Measurements from ENCODE around the gene AGMO.
"Not testable (repeated sequence)": the region's sequence is repeated elsewhere in the genome, so short reads cannot be mapped to it uniquely, and the experiment has no call there.

Gene AGMO

GRCh38 chr7:15525652-15526263 lies 36.1 kb downstream of the AGMO start:
- no peak overlapping the region for H4K8ac ChIP-seq (ENCODE audit: low read depth, low read length)
- H3K4me3 ChIP-seq (ENCODE audit: low read length in 2 of 2): no peak overlapping the region
- no peak overlapping the region for H2AK5ac ChIP-seq (ENCODE audit: low read depth, low read length)
- H3K27me3 ChIP-seq (ENCODE audit: control insufficient read depth in 3 of 3, insufficient read depth in 3 of 3, low read depth in 1 of 3, low read length in 3 of 3): no peaks in the 10 kb centered on the region
- H3K79me1 ChIP-seq (ENCODE audit: low read depth, low read length): no peaks in the 10 kb centered on the region
- DNase-seq (ENCODE audit: low spot score): no peak
- no peak overlapping the region for H2BK15ac ChIP-seq (ENCODE audit: low read length)
- H3K23ac ChIP-seq (ENCODE audit: low read depth, low read length, poor library complexity): peak overlapping the region; percentile 45
- H3K27ac ChIP-seq (replicated peaks; ENCODE audit: low read length): no peak overlapping the region
- H2BK5ac ChIP-seq (ENCODE audit: low read length): no peak overlapping the region
- peak overlapping the region; percentile 11 for H3K18ac ChIP-seq (ENCODE audit: low read length)
- no peaks in the 10 kb centered on the region for H3K4me1 ChIP-seq (ENCODE audit: control insufficient read depth in 2 of 2, insufficient read depth in 1 of 2, low read depth in 1 of 2, low read length in 2 of 2)
- no peak overlapping the region for H3K9ac ChIP-seq (ENCODE audit: low read depth, low read length, poor library complexity)
- H3K4me2 ChIP-seq (ENCODE audit: insufficient read depth, low read length, poor library complexity, severe bottlenecking): no peak overlapping the region
- H2BK12ac ChIP-seq (ENCODE audit: low read length): no peak overlapping the region
- H2AFZ ChIP-seq (ENCODE audit: low read length): no peak overlapping the region
- no peak overlapping the region for H3K4ac ChIP-seq (ENCODE audit: low read length)
- H3K14ac ChIP-seq (ENCODE audit: low read length): no peak overlapping the region
- H2BK120ac ChIP-seq (ENCODE audit: low read depth, low read length): no peak overlapping the region
- H3K9me3 ChIP-seq (replicated peaks in 1 of 2; ENCODE audit: control insufficient read depth in 2 of 2, insufficient read depth in 1 of 2, low read depth in 1 of 2, low read length in 2 of 2): no peaks in the 10 kb centered on the region
- no peaks in the 10 kb centered on the region for H3K36me3 ChIP-seq (replicated peaks in 1 of 2; ENCODE audit: control insufficient read depth in 2 of 2, insufficient read depth in 2 of 2, low read length in 2 of 2)
- no CpG with 5 or more reads among the region's 21 CpGs for WGBS, 2 donors (ENCODE audit: extremely low coverage in 2 of 2, insufficient read length in 2 of 2, insufficient replicate concordance in 1 of 2)
- H4K91ac ChIP-seq (ENCODE audit: low read depth, low read length, poor library complexity): no peak overlapping the region

- Histone ChIP-seq H2AFZ (ENCODE audit: low read length) (no peak overlapping the region), H2BK120ac (ENCODE audit: low read depth, low read length) (no peak overlapping the region), H3K18ac (ENCODE audit: low read length) (no peak overlapping the region), H3K36me3 (replicated peaks in 1 of 2; ENCODE audit: control insufficient read depth in 2 of 2, insufficient read depth in 2 of 2, low read length in 2 of 2) (no peaks in the 10 kb centered on the region), H3K4me1 (ENCODE audit: control insufficient read depth in 2 of 2, insufficient read depth in 1 of 2, low read depth in 1 of 2, low read length in 2 of 2) (no peaks in the 10 kb centered on the region), H2BK5ac (ENCODE audit: low read length) (no peak overlapping the region), H3K23ac (ENCODE audit: low read depth, low read length, poor library complexity) (no peak overlapping the region), H3K14ac (ENCODE audit: low read length) (no peak overlapping the region), H2AK5ac (ENCODE audit: low read depth, low read length) (no peak overlapping the region), H3K27ac (replicated peaks; ENCODE audit: low read length) (no peak overlapping the region), H3K4ac (ENCODE audit: low read length) (no peak overlapping the region), H4K8ac (ENCODE audit: low read depth, low read length) (no peak overlapping the region), H3K9ac (ENCODE audit: low read depth, low read length, poor library complexity) (no peak overlapping the region), H2BK15ac (ENCODE audit: low read length) (no peak overlapping the region), H3K4me3 (ENCODE audit: low read length in 2 of 2) (no peak overlapping the region), H3K4me2 (ENCODE audit: insufficient read depth, low read length, poor library complexity, severe bottlenecking) (no peak overlapping the region), H2BK12ac (ENCODE audit: low read length) (no peak overlapping the region), H3K79me1 (ENCODE audit: low read depth, low read length) (no peaks in the 10 kb centered on the region), H4K91ac (ENCODE audit: low read depth, low read length, poor library complexity) (no peak overlapping the region), H3K9me3 (replicated peaks in 1 of 2; ENCODE audit: control insufficient read depth in 2 of 2, insufficient read depth in 1 of 2, low read depth in 1 of 2, low read length in 2 of 2) (no peaks in the 10 kb centered on the region), H3K27me3 (ENCODE audit: control insufficient read depth in 3 of 3, insufficient read depth in 3 of 3, low read depth in 1 of 3, low read length in 3 of 3) (no peaks in the 10 kb centered on the region)
- no peak for DNase-seq (ENCODE audit: low spot score)
- WGBS, 2 donors (ENCODE audit: extremely low coverage in 2 of 2, insufficient read length in 2 of 2, insufficient replicate concordance in 1 of 2): no CpG with 5 or more reads among the region's 1 CpG
These were observed 37.7 kb downstream of the AGMO start for GRCh38 chr7:15524077-15524476.

GRCh38 chr7:15517865-15518264 lies 44.0 kb downstream of the AGMO start:
- not testable (repeated sequence) for H2BK15ac ChIP-seq (ENCODE audit: low read length); H3K9ac ChIP-seq (ENCODE audit: low read depth, low read length, poor library complexity); DNase-seq (ENCODE audit: low spot score); H3K4me3 ChIP-seq (ENCODE audit: low read length in 2 of 2); H4K91ac ChIP-seq (ENCODE audit: low read depth, low read length, poor library complexity); H3K4ac ChIP-seq (ENCODE audit: low read length); H2BK5ac ChIP-seq (ENCODE audit: low read length); H3K9me3 ChIP-seq (replicated peaks in 1 of 2; ENCODE audit: control insufficient read depth in 2 of 2, insufficient read depth in 1 of 2, low read depth in 1 of 2, low read length in 2 of 2); H3K79me1 ChIP-seq (ENCODE audit: low read depth, low read length); H3K18ac ChIP-seq (ENCODE audit: low read length); H2BK120ac ChIP-seq (ENCODE audit: low read depth, low read length); H3K27me3 ChIP-seq (ENCODE audit: control insufficient read depth in 3 of 3, insufficient read depth in 3 of 3, low read depth in 1 of 3, low read length in 3 of 3); H3K14ac ChIP-seq (ENCODE audit: low read length); H2AK5ac ChIP-seq (ENCODE audit: low read depth, low read length); H3K4me1 ChIP-seq (ENCODE audit: control insufficient read depth in 2 of 2, insufficient read depth in 1 of 2, low read depth in 1 of 2, low read length in 2 of 2); H3K36me3 ChIP-seq (replicated peaks in 1 of 2; ENCODE audit: control insufficient read depth in 2 of 2, insufficient read depth in 2 of 2, low read length in 2 of 2); H4K8ac ChIP-seq (ENCODE audit: low read depth, low read length); H3K27ac ChIP-seq (replicated peaks; ENCODE audit: low read length); H3K23ac ChIP-seq (ENCODE audit: low read depth, low read length, poor library complexity); H2BK12ac ChIP-seq (ENCODE audit: low read length); H3K4me2 ChIP-seq (ENCODE audit: insufficient read depth, low read length, poor library complexity, severe bottlenecking)
- H2AFZ ChIP-seq (ENCODE audit: low read length): peak overlapping the region; percentile 0
- WGBS, 2 donors (ENCODE audit: extremely low coverage in 2 of 2, insufficient read length in 2 of 2, insufficient replicate concordance in 1 of 2): no CpG with 5 or more reads among the region's 7 CpGs

- Histone ChIP-seq H2BK12ac (ENCODE audit: low read length) (no peak overlapping the region), H2BK15ac (ENCODE audit: low read length) (no peak overlapping the region), H2AK5ac (ENCODE audit: low read depth, low read length) (no peak overlapping the region), H3K27ac (replicated peaks; ENCODE audit: low read length) (no peak overlapping the region), H3K79me1 (ENCODE audit: low read depth, low read length) (no peaks in the 10 kb centered on the region), H3K9ac (ENCODE audit: low read depth, low read length, poor library complexity) (no peak overlapping the region), H4K8ac (ENCODE audit: low read depth, low read length) (no peak overlapping the region), H2BK5ac (ENCODE audit: low read length) (no peak overlapping the region), H2AFZ (ENCODE audit: low read length) (peak overlapping the region; percentile 24), H3K23ac (ENCODE audit: low read depth, low read length, poor library complexity) (no peak overlapping the region), H3K4me3 (ENCODE audit: low read length in 2 of 2) (no peak overlapping the region), H3K18ac (ENCODE audit: low read length) (no peak overlapping the region), H3K36me3 (replicated peaks in 1 of 2; ENCODE audit: control insufficient read depth in 2 of 2, insufficient read depth in 2 of 2, low read length in 2 of 2) (no peaks in the 10 kb centered on the region), H3K4me1 (ENCODE audit: control insufficient read depth in 2 of 2, insufficient read depth in 1 of 2, low read depth in 1 of 2, low read length in 2 of 2) (peaks cover 0 to 4% of the 10 kb centered on the region in 2 donors), H4K91ac (ENCODE audit: low read depth, low read length, poor library complexity) (no peak overlapping the region), H3K4me2 (ENCODE audit: insufficient read depth, low read length, poor library complexity, severe bottlenecking) (no peak overlapping the region), H3K27me3 (ENCODE audit: control insufficient read depth in 3 of 3, insufficient read depth in 3 of 3, low read depth in 1 of 3, low read length in 3 of 3) (no peaks in the 10 kb centered on the region), H3K14ac (ENCODE audit: low read length) (no peak overlapping the region), H3K9me3 (replicated peaks in 1 of 2; ENCODE audit: control insufficient read depth in 2 of 2, insufficient read depth in 1 of 2, low read depth in 1 of 2, low read length in 2 of 2) (no peaks in the 10 kb centered on the region), H3K4ac (ENCODE audit: low read length) (no peak overlapping the region), H2BK120ac (ENCODE audit: low read depth, low read length) (no peak overlapping the region)
- WGBS, 2 donors (ENCODE audit: extremely low coverage in 2 of 2, insufficient read length in 2 of 2, insufficient replicate concordance in 1 of 2): no CpG with 5 or more reads among the region's 4 CpGs
- DNase-seq (ENCODE audit: low spot score): no peak
These were observed 46.6 kb downstream of the AGMO start for GRCh38 chr7:15515252-15515651.
